GM12873 (cell line): ENCODE results near the gene TRIM37.

Experiments
- TF ChIP-seq, protein P1 (sequence below): IDR thresholded peaks from 2 replicates; pipeline ENCODE4 v1.5.1; 2012; ENCODE audit warnings: low read depth, mild to moderate bottlenecking, moderate library complexity, low read length, control low read depth; ENCODE audit not compliant: insufficient read depth; ENCODE audit errors: missing control alignments

Gene TRIM37

GRCh38 chr17:59030811-59031210 lies 75.9 kb downstream of the TRIM37 start:
- TF ChIP-seq, protein P1, sequence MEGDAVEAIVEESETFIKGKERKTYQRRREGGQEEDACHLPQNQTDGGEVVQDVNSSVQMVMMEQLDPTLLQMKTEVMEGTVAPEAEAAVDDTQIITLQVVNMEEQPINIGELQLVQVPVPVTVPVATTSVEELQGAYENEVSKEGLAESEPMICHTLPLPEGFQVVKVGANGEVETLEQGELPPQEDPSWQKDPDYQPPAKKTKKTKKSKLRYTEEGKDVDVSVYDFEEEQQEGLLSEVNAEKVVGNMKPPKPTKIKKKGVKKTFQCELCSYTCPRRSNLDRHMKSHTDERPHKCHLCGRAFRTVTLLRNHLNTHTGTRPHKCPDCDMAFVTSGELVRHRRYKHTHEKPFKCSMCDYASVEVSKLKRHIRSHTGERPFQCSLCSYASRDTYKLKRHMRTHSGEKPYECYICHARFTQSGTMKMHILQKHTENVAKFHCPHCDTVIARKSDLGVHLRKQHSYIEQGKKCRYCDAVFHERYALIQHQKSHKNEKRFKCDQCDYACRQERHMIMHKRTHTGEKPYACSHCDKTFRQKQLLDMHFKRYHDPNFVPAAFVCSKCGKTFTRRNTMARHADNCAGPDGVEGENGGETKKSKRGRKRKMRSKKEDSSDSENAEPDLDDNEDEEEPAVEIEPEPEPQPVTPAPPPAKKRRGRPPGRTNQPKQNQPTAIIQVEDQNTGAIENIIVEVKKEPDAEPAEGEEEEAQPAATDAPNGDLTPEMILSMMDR = no peak

- TF ChIP-seq, protein P1 = no peak
Observed at GRCh38 chr17:59028328-59028727, 78.4 kb downstream of the TRIM37 start.

DNA sequence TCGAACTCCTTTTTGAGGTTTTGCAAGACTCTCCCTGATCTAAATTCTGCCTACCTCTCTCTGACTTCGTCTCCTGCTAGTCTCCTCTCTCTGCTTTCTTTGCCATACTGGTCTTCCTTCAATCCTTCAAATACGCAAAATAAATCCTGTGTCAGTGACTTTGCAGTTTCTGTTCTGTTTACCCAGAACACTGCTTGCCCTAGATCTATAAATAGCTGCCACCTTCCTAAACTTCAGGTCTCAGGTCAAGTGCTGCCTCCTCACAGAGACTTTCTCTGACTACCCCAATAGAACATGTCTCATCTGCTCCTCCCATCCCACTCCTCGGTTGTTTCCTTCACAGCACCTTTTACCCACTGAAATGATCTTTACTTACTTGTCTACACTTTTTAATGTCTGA lies 78.9 kb downstream of the TRIM37 start:
- TF ChIP-seq, protein P1 = no peak

- TF ChIP-seq, protein P1 = no peak
Observed at GRCh38 chr17:59026176-59026939, 80.3 kb downstream of the TRIM37 start.

DNA sequence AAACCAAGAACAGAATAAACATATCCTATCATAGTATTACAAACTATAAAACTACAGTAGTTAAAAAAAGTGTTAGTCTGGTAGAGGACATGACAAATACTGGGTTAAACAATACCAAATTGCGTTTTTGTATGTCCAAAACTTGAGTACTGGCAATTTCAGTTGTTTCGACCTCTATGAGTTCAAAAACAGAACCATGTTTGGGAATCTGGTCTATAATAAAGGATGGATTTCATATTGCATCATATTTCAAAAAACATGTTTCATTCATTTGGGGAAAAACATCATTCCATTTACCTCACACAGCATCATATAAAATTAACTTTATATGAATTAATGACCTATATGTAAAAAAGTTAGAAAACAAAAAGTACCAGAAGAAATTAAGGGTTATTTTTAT lies 81.8 kb downstream of the TRIM37 start:
- TF ChIP-seq, protein P1 = no peak

DNA sequence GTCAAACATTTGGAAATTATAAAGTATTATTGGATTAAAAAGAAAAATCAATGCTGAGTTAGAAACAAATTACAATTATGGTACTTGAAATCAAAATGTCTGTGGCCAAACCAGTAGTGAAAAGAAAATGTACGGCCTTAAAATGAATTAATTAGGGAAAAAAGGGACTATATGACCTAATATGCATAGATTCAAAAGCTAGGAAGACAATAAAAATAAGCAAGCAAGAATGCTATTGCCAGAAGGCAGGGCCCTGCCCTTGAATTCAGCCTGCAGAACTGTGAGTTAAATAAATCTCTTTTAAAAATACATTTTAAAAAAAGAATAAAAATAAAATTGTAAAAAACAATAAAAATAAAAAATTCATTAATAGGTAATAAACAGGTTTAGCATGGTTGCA lies 88.7 kb downstream of the TRIM37 start:
- TF ChIP-seq, protein P1 = no peak

GRCh38 chr17:59011975-59012374 lies 94.7 kb downstream of the TRIM37 start:
- TF ChIP-seq, protein P1 = no peak
